GM21367 (cell line): Measurements from ENCODE around the gene SORCS3.

Source experiments
- ATAC-seq: cut with Tn5 transposase; IDR thresholded peaks from one replicate; pipeline ENCODE4 v1.9.1; 2021; ENCODE audit not compliant: unreplicated experiment

Gene SORCS3

GRCh38 chr10:104908581-104908980 is 267.5 kb downstream of the SORCS3 start:
- ATAC-seq, result no peak

- ATAC-seq, result no peak
Measured at GRCh38 chr10:104910712-104911111, 269.6 kb downstream of the SORCS3 start.

- ATAC-seq, result no peak
Measured at GRCh38 chr10:104913390-104913789, 272.3 kb downstream of the SORCS3 start.

- ATAC-seq, result no peak
Measured at GRCh38 chr10:104920476-104920875, 279.4 kb downstream of the SORCS3 start.

GRCh38 chr10:104921763-104922162 is 280.7 kb downstream of the SORCS3 start:
- no peak for ATAC-seq

- ATAC-seq, result no peak
Measured at GRCh38 chr10:104922810-104923209, 281.7 kb downstream of the SORCS3 start.

- ATAC-seq, result no peak
Measured at GRCh38 chr10:104923501-104923900, 282.4 kb downstream of the SORCS3 start.

- no peak for ATAC-seq
Measured at GRCh38 chr10:104924101-104924795, 283.2 kb downstream of the SORCS3 start.

- peak; percentile 71 for ATAC-seq
Measured at GRCh38 chr10:104925232-104925851, 284.3 kb downstream of the SORCS3 start.

GRCh38 chr10:104928734-104929133 is 287.6 kb downstream of the SORCS3 start:
- ATAC-seq, result no peak

GRCh38 chr10:104931612-104932134 is 290.6 kb downstream of the SORCS3 start:
- no peak for ATAC-seq

GRCh38 chr10:104935656-104936055 is 294.6 kb downstream of the SORCS3 start:
- ATAC-seq, result no peak

GRCh38 chr10:104937567-104937966 is 296.5 kb downstream of the SORCS3 start:
- no peak for ATAC-seq

- no peak for ATAC-seq
Measured at GRCh38 chr10:104938031-104938430, 296.9 kb downstream of the SORCS3 start.

GRCh38 chr10:104941662-104942061 is 300.6 kb downstream of the SORCS3 start:
- ATAC-seq, result no peak

GRCh38 chr10:104947314-104947713 is 306.2 kb downstream of the SORCS3 start:
- ATAC-seq, result no peak

- ATAC-seq, result no peak
Measured at GRCh38 chr10:104957178-104957841, 316.2 kb downstream of the SORCS3 start.

GRCh38 chr10:104966563-104967297 is 325.6 kb downstream of the SORCS3 start:
- ATAC-seq, result no peak

GRCh38 chr10:104980368-104980767 is 339.3 kb downstream of the SORCS3 start:
- ATAC-seq, result no peak

GRCh38 chr10:104981995-104982394 is 340.9 kb downstream of the SORCS3 start:
- ATAC-seq, result no peak

GRCh38 chr10:104988686-104989085 is 347.6 kb downstream of the SORCS3 start:
- ATAC-seq, result no peak
